HEK293T (cell line): ENCODE data around the gene NCEH1.

Experiments
- CTCF ChIA-PET: fragments of 350-600 bp; formaldehyde crosslinking; extraction: SDS; loops from one replicate; lab custom pipeline; 2021; ENCODE audit warnings: antibody characterized with exemption, inconsistent platforms; lab: Yijun Ruan, JAX
- POLR2A ChIA-PET: fragments of 350-600 bp; formaldehyde crosslinking; extraction: SDS; loops from one replicate; lab custom pipeline; 2020; ENCODE audit warnings: antibody characterized with exemption, inconsistent platforms; lab: Yijun Ruan, JAX
- DNase-seq: peaks from one replicate; pipeline ENCODE4 v3.0.0; 2012; ENCODE audit warnings: mixed read lengths; ENCODE audit errors: extremely low spot score
- ARNT ChIP-seq: fragments of 450-650 bp; IDR thresholded peaks from 2 replicates; pipeline ENCODE4 v1.6.1; 2017; ENCODE audit warnings: mild to moderate bottlenecking
- BHLHE40 ChIP-seq: fragments of 450-650 bp; IDR thresholded peaks from 2 replicates; pipeline ENCODE4 v1.6.1; 2016; ENCODE audit warnings: mild to moderate bottlenecking, moderate library complexity, borderline replicate concordance
- CTBP1 ChIP-seq: fragments of 450-650 bp; IDR thresholded peaks from 2 replicates; pipeline ENCODE4 v1.6.1; 2016; ENCODE audit warnings: borderline replicate concordance
- ELF4 ChIP-seq: fragments of 450-650 bp; IDR thresholded peaks from 2 replicates; pipeline ENCODE4 v1.6.1; 2017; ENCODE audit warnings: antibody characterized with exemption
- FOXA1 ChIP-seq: fragments of 450-650 bp; IDR thresholded peaks from 2 replicates; pipeline ENCODE4 v1.6.1; 2016; ENCODE audit warnings: mild to moderate bottlenecking
- FOXK2 ChIP-seq: fragments of 450-650 bp; IDR thresholded peaks from 2 replicates; pipeline ENCODE4 v1.6.1; 2016; ENCODE audit warnings: mild to moderate bottlenecking
- FOXM1 ChIP-seq: fragments of 450-650 bp; IDR thresholded peaks from 2 replicates; pipeline ENCODE4 v1.6.1; 2017; ENCODE audit warnings: mild to moderate bottlenecking, borderline replicate concordance
- HDGF ChIP-seq: fragments of 450-650 bp; IDR thresholded peaks from 2 replicates; pipeline ENCODE4 v1.6.1; 2017; ENCODE audit warnings: antibody characterized with exemption, borderline replicate concordance
- L3MBTL2 ChIP-seq: fragments of 450-650 bp; conservative IDR thresholded peaks from 2 replicates; pipeline ENCODE4 v1.6.1; 2016; ENCODE audit warnings: mild to moderate bottlenecking
- LEF1 ChIP-seq: fragments of 450-650 bp; IDR thresholded peaks from 2 replicates; pipeline ENCODE4 v1.6.1; 2017; ENCODE audit warnings: mild to moderate bottlenecking, borderline replicate concordance
- NFRKB ChIP-seq: fragments of 450-650 bp; IDR thresholded peaks from 2 replicates; pipeline ENCODE4 v1.6.1; 2016; ENCODE audit warnings: mild to moderate bottlenecking, moderate library complexity
- SP1 ChIP-seq: fragments of 450-650 bp; IDR thresholded peaks from 2 replicates; pipeline ENCODE4 v1.6.1; 2017
- SUZ12 ChIP-seq: fragments of 450-650 bp; IDR thresholded peaks from 2 replicates; pipeline ENCODE4 v1.6.1; 2016; ENCODE audit warnings: mild to moderate bottlenecking
- TARDBP ChIP-seq: fragments of 450-650 bp; IDR thresholded peaks from 2 replicates; pipeline ENCODE4 v1.6.1; 2016
- ZNF384 ChIP-seq: fragments of 450-650 bp; IDR thresholded peaks from 2 replicates; pipeline ENCODE4 v1.6.1; 2016
- TF ChIP-seq, protein P1 (sequence below): fragments of 450-650 bp; IDR thresholded peaks from 2 replicates; pipeline ENCODE4 v1.6.1; 2016

Gene NCEH1

DNA sequence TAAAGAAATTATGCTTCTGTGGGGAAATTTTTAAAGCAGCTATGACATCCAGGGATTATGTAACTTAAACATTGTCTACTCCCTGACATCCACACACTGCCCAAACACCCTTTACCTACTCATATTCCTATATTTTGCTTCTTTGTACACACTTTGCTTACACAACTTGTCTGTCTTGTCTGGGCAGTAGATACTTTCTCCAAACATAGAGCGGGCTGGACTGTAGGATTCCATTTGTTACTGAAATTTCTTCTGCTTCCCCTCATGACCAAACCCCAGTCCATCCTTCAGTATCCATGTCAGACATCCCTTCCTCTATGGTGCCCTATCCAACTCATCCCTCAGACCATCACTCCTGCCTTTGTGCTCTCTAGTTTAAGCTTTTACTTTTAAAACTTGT lies 19.9 kb downstream of the NCEH1 start:
- TF ChIP-seq TARDBP (no peak), LEF1 (no peak), FOXM1 (no peak), NFRKB (no peak), BHLHE40 (no peak), HDGF (no peak), ZNF384 (no peak), ARNT (no peak), SUZ12 (no peak), FOXA1 (no peak), ELF4 (no peak), CTBP1 (no peak), L3MBTL2 (no peak), FOXK2 (no peak)
- TF ChIP-seq, protein P1, sequence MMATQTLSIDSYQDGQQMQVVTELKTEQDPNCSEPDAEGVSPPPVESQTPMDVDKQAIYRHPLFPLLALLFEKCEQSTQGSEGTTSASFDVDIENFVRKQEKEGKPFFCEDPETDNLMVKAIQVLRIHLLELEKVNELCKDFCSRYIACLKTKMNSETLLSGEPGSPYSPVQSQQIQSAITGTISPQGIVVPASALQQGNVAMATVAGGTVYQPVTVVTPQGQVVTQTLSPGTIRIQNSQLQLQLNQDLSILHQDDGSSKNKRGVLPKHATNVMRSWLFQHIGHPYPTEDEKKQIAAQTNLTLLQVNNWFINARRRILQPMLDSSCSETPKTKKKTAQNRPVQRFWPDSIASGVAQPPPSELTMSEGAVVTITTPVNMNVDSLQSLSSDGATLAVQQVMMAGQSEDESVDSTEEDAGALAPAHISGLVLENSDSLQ, result no peak
- ChIA-PET CTCF (no interaction called here), POLR2A (no interaction called here)
- no peak for DNase-seq

DNA sequence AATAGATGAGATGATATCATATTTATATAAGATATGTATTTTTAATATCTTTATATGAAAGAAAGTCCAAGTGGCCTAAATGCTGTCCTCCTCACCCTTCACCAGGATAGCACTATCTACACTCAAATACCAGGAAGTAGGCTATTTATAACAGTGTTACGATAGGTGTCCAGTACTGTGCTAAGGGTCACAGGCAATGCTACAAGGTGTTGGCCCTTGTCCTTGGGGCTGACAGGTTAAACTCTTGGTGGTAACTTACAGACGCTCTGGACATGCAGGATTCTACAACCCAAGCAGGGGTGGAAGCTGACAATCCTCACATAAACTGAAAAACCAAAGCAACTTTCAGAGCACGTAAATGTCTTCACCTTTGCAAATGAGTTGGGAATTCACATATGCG lies 22.3 kb downstream of the NCEH1 start:
- ChIA-PET CTCF (no interaction called here), POLR2A (no interaction called here)
- no peak for DNase-seq
- TF ChIP-seq FOXA1 (no peak), ELF4 (no peak), SP1 (no peak), ARNT (no peak), TARDBP (no peak), FOXK2 (no peak), NFRKB (no peak), SUZ12 (no peak), L3MBTL2 (no peak), BHLHE40 (no peak), CTBP1 (no peak), LEF1 (no peak), ZNF384 (no peak), FOXM1 (no peak), HDGF (no peak)
- TF ChIP-seq, protein P1, result no peak

DNA sequence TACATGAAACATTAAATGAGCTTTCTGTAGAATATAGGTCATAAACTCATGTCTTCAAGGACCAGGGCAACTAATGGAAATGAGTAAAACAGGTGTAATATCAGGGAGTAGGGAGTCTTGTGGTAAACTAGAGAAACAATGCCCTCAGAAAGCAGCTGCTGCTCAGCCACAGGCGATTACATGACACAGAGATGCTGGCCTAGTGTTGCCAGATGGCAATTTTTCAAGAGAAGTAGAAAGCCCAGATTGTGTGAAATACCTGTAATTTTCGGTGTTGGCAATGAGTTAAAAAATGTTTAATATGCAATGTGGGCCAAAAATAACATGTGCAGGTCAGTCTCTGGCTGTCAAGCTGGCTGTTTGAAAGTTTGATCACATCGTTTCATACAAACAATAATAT lies 23.4 kb downstream of the NCEH1 start:
- DNase-seq, result no peak
- TF ChIP-seq LEF1 (no peak), SUZ12 (no peak), SP1 (no peak), BHLHE40 (no peak), L3MBTL2 (no peak), FOXM1 (no peak), FOXA1 (no peak), TARDBP (no peak), FOXK2 (no peak)
- ChIA-PET CTCF (interaction anchor here (0.9 to 1.2 kb wide), 3 partner anchors 10 to 619 kb away, joined by 3 read pairs; no protein-coding TSS in a partner anchor), POLR2A (no interaction called here)

GRCh38 chr3:172685331-172686214 lies 25.3 kb downstream of the NCEH1 start:
- POLR2A ChIA-PET, result no interaction called here
- no peak for DNase-seq
- TF ChIP-seq ELF4 (no peak), FOXM1 (no peak), L3MBTL2 (no peak), CTBP1 (no peak), LEF1 (no peak), ZNF384 (no peak), BHLHE40 (no peak), SP1 (no peak), TARDBP (no peak), FOXA1 (no peak), SUZ12 (no peak)
- TF ChIP-seq, protein P1, result no peak
- CTCF ChIA-PET, result no interaction called here

GRCh38 chr3:172680684-172681083 lies 30.2 kb downstream of the NCEH1 start:
- ChIA-PET CTCF (no interaction called here), POLR2A (no interaction called here)
- no peak for DNase-seq
- TF ChIP-seq LEF1, result no peak
- TF ChIP-seq NFRKB, result no peak
- no peak for TF ChIP-seq CTBP1
- no peak for TF ChIP-seq SP1
- no peak for TF ChIP-seq FOXM1
- no peak for TF ChIP-seq ARNT
- TF ChIP-seq ZNF384, result no peak
- TF ChIP-seq BHLHE40, result no peak
- TF ChIP-seq, protein P1, result no peak
- no peak for TF ChIP-seq TARDBP
- no peak for TF ChIP-seq ELF4
- no peak for TF ChIP-seq FOXA1
